Stimulated activated effector memory CD8-positive, alpha-beta T cell treated with anti-CD3 and anti-CD28 coated beads, Interleukin-12 subunit alpha, Interleukin-12 subunit beta, amount 100 ng/mL, for 72 hours (primary cell): ENCODE results near the gene RBCK1.

Experiments used
- ATAC-seq: fragments of 150-1000 bp; cut with Tn5 transposase; 2 replicates; pipeline ENCODE4 v1.10.0; 2021
- DNase-seq, 2 donors: peaks; one replicate each; pipeline ENCODE4 v3.0.0; 2021 to 2022; ENCODE audit warnings: low spot score in 2 of 2
- H3K27ac Mint-ChIP-seq: one replicate; pipeline ENCODE4 v1.8.0; 2022; ENCODE audit warnings: mild to moderate bottlenecking, mixed read lengths
- H3K36me3 Mint-ChIP-seq: one replicate; pipeline ENCODE4 v1.8.0; 2022; ENCODE audit warnings: mild to moderate bottlenecking, mixed read lengths
- H3K4me1 Mint-ChIP-seq: one replicate; pipeline ENCODE4 v1.8.0; 2022; ENCODE audit warnings: mixed read lengths
- H3K4me3 Mint-ChIP-seq: one replicate; pipeline ENCODE4 v1.8.0; 2022; ENCODE audit warnings: mild to moderate bottlenecking, mixed read lengths
- H3K9me3 Mint-ChIP-seq: one replicate; pipeline ENCODE4 v1.8.0; 2022; ENCODE audit warnings: mixed read lengths

The RBCK1 gene

DNA sequence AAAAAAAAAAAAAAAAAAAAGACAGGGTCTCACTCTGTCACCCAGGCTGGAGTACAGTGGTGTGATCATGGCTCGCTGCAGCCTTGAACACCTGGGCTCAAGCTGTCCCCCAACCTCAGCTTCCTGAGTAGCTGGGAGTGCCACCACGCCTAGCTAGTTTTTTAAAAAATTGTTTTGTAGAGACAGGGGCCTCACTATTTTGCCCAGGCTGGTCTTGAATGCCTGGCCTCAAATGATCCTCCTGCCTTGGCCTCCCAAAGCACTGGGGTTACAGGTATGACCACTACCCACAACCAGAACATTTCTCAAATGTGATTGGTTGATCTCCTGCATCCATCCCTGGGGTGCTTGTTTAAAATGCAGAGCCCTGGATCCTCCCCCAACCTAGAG, 5.6 kb upstream of the RBCK1 start:
- DNase-seq (no peak), ATAC-seq (no peak)
- Mint-ChIP-seq H3K4me1 (peaks cover 25% of the 10 kb centered on the region), H3K9me3 (no peaks in the 10 kb centered on the region), H3K4me3 (no peak overlapping the region), H3K36me3 (peaks cover 12% of the 10 kb centered on the region), H3K27ac (no peak overlapping the region)

- Mint-ChIP-seq H3K4me1 (peaks cover 26% of the 10 kb centered on the region), H3K27ac (no peak overlapping the region), H3K9me3 (no peaks in the 10 kb centered on the region), H3K36me3 (peaks cover 12% of the 10 kb centered on the region), H3K4me3 (no peak overlapping the region)
- ATAC-seq (no peak), DNase-seq (no peak)
These were observed 5.1 kb upstream of the RBCK1 start for GRCh38 chr20:402898-403581.

DNA sequence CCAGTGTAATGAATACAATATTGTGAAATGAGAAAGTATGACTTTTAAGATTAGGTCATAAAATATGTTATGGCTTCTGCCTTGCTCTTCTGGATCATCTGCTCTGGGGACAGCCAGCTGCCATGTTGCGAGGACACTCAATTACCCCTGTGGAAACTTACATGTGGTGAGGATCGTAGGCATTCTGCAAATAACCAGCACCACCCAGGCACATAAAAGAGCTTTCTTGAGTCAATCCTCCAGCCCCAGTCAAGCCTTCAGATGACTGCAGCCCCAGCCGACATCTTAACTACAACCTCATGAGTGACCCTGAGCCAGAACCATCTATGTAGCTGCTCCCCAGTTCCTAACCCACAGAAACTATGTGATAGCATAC, 4.5 kb upstream of the RBCK1 start:
- no peak for DNase-seq
- no peak for ATAC-seq
- no peak overlapping the region for H3K4me3 Mint-ChIP-seq
- peaks cover 26% of the 10 kb centered on the region for H3K4me1 Mint-ChIP-seq
- H3K27ac Mint-ChIP-seq: no peak overlapping the region
- H3K9me3 Mint-ChIP-seq: no peaks in the 10 kb centered on the region
- peaks cover 17% of the 10 kb centered on the region for H3K36me3 Mint-ChIP-seq

- DNase-seq: no peak
- Mint-ChIP-seq H3K4me1 (peaks cover 29% of the 10 kb centered on the region), H3K4me3 (no peak overlapping the region), H3K27ac (no peak overlapping the region), H3K9me3 (no peaks in the 10 kb centered on the region), H3K36me3 (peaks cover 22% of the 10 kb centered on the region)
- no peak for ATAC-seq
These were observed 4.0 kb upstream of the RBCK1 start for GRCh38 chr20:404088-404487.

- peaks cover 41% of the 10 kb centered on the region for H3K4me1 Mint-ChIP-seq
- peaks cover 46% of the 10 kb centered on the region for H3K36me3 Mint-ChIP-seq
- DNase-seq: no peak
- H3K4me3 Mint-ChIP-seq: peak overlapping the region; percentile 96
- no peaks in the 10 kb centered on the region for H3K9me3 Mint-ChIP-seq
- ATAC-seq: no peak
- peak overlapping the region; percentile 76 for H3K27ac Mint-ChIP-seq
These were observed 1.6 kb upstream of the RBCK1 start for GRCh38 chr20:406200-407132.

GRCh38 chr20:407133-407952, 756 bp upstream of the RBCK1 start:
- Mint-ChIP-seq H3K36me3 (peaks cover 54% of the 10 kb centered on the region), H3K4me3 (peak overlapping the region; percentile 96), H3K27ac (peak overlapping the region; percentile 76), H3K9me3 (no peaks in the 10 kb centered on the region), H3K4me1 (peaks cover 35% of the 10 kb centered on the region)
- DNase-seq (peak in 1 of 2 donors; percentile 83), ATAC-seq (peak; percentile 83)

GRCh38 chr20:408843-409696, 971 bp downstream of the RBCK1 start:
- peak in 1 of 2 donors; percentile 74 for DNase-seq
- peak; percentile 35 for ATAC-seq
- H3K9me3 Mint-ChIP-seq: no peaks in the 10 kb centered on the region
- peaks cover 72% of the 10 kb centered on the region for H3K36me3 Mint-ChIP-seq
- H3K27ac Mint-ChIP-seq: peak overlapping the region; percentile 98
- peaks cover 41% of the 10 kb centered on the region for H3K4me1 Mint-ChIP-seq
- H3K4me3 Mint-ChIP-seq: peak overlapping the region; percentile 96

DNA sequence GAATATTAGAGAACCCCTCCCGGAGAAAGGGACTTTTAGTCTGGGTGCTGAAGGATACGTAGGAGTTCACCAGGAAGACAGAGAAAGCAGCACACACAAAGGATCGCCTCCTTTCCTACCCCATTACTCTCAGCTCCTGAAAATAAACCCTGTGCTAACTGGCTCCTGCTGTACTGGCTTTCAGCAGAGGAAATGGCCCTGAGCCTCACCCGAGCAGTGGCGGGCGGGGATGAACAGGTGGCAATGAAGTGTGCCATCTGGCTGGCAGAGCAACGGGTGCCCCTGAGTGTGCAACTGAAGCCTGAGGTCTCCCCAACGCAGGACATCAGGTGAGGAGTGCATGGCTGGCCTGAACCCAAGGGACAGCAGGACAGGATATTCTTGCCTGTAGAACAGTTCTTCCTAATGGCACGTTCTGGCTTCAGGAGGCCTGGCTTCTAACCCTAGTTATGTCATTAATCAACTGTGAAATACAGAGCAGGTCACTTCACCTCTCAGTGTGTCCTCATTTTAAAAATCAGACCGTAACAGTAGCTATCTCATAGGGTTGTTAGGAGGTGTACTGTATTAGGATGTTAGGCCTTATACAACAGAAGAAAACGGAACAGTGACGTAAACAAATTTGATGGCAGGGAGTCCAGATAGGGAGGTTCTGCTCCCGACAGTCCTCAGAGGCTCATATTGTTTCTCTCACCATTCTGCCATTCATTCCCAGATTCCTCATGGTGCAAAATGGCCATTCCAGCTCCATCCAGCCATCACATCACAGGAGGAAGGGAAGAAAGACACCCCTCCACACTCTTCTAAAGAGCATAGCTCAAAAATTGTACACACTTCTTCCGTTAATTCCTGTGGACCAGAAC, 1.8 kb downstream of the RBCK1 start:
- H3K4me3 Mint-ChIP-seq: peak overlapping the region; percentile 96
- ATAC-seq (no peak), DNase-seq (no peak)
- peak overlapping the region; percentile 98 for H3K27ac Mint-ChIP-seq
- H3K9me3 Mint-ChIP-seq: no peaks in the 10 kb centered on the region
- peaks cover 77% of the 10 kb centered on the region for H3K36me3 Mint-ChIP-seq
- H3K4me1 Mint-ChIP-seq: peaks cover 41% of the 10 kb centered on the region

- Mint-ChIP-seq H3K36me3 (peaks cover 93% of the 10 kb centered on the region), H3K4me1 (peaks cover 48% of the 10 kb centered on the region), H3K27ac (no peak overlapping the region), H3K9me3 (no peaks in the 10 kb centered on the region), H3K4me3 (no peak overlapping the region)
- ATAC-seq: no peak
- DNase-seq: no peak
These were observed 4.0 kb downstream of the RBCK1 start for GRCh38 chr20:412081-412480.

DNA sequence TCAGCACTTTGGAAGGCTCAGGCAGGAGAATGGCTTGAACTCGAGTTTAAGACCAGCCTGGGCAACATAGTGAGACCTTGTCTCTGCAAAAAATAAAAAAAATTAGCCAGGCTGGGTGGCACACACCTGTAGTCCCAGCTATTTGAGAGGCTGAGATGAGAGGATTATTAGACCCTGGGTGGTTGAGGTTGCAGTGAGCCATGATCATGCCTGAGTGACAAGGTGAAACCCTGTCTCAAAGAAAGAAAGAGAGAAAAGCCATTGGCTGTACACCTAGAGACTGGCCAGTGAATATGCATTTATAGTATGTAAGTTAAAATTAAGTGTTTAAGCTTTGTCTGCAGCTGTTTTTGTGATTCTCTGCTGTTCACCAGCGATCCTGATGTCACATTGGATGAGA, 6.1 kb downstream of the RBCK1 start:
- peaks cover 96% of the 10 kb centered on the region for H3K36me3 Mint-ChIP-seq
- H3K9me3 Mint-ChIP-seq: no peaks in the 10 kb centered on the region
- H3K27ac Mint-ChIP-seq: no peak overlapping the region
- DNase-seq: no peak
- no peak overlapping the region for H3K4me3 Mint-ChIP-seq
- peaks cover 41% of the 10 kb centered on the region for H3K4me1 Mint-ChIP-seq
- no peak for ATAC-seq

- Mint-ChIP-seq H3K4me1 (peaks cover 24% of the 10 kb centered on the region), H3K36me3 (peaks cover 88% of the 10 kb centered on the region), H3K27ac (peak overlapping the region; percentile 74), H3K9me3 (no peaks in the 10 kb centered on the region), H3K4me3 (no peak overlapping the region)
- ATAC-seq: no peak
- DNase-seq: no peak
These were observed 7.8 kb downstream of the RBCK1 start for GRCh38 chr20:415820-416322.

- DNase-seq (no peak), ATAC-seq (no peak)
- H3K9me3 Mint-ChIP-seq: no peaks in the 10 kb centered on the region
- H3K27ac Mint-ChIP-seq: peak overlapping the region; percentile 21
- H3K36me3 Mint-ChIP-seq: peaks cover 87% of the 10 kb centered on the region
- no peak overlapping the region for H3K4me3 Mint-ChIP-seq
- peaks cover 30% of the 10 kb centered on the region for H3K4me1 Mint-ChIP-seq
These were observed 9.1 kb downstream of the RBCK1 start for GRCh38 chr20:416950-417800.

DNA sequence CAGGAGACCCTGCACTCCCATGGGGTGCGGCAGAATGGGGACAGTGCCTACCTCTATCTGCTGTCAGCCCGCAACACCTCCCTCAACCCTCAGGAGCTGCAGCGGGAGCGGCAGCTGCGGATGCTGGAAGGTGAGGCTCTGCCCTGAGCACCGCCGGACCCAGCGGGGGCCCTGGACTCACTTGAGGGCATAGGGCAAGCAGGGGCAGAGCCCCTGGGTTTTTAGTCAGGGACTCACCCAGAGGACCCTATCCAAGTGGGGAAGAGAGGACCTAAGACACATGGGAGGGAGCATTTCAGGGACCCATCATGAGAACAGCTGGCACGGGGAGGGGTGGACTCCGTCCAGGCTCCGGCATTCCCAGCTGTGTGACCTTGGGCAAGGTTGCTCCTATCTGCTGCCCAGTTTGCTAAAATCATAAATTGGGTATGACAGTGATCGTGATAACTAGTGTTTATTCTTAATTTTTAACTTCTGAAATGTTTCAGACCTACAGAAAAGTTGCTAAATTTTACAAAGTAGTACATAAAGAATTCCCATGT, 9.8 kb downstream of the RBCK1 start:
- H3K27ac Mint-ChIP-seq: no peak overlapping the region
- no peak for ATAC-seq
- peaks cover 87% of the 10 kb centered on the region for H3K36me3 Mint-ChIP-seq
- H3K4me3 Mint-ChIP-seq: no peak overlapping the region
- H3K9me3 Mint-ChIP-seq: no peaks in the 10 kb centered on the region
- H3K4me1 Mint-ChIP-seq: peaks cover 30% of the 10 kb centered on the region
- no peak for DNase-seq
